GM18858 (cell line): Measurements from ENCODE around the gene STEAP1B.
"Not testable (repeated sequence)": the region's sequence is repeated elsewhere in the genome, so short reads cannot be mapped to it uniquely, and the experiment has no call there.

Experiments used
- ATAC-seq: cut with Tn5 transposase; IDR thresholded peaks from one replicate; pipeline ENCODE4 v1.9.1; 2021; ENCODE audit not compliant: unreplicated experiment

STEAP1B gene

GRCh38 chr7:22499888-22500689, at the start of gene STEAP1B:
Gene STEAP1B, minus strand, starts transcription at chr7:22500188. Its CDS starts 5,333 bp downstream, at chr7:22494855.
- peak; percentile 91 for ATAC-seq

GRCh38 chr7:22549051-22549450, 49.1 kb upstream of the STEAP1B start:
- no peak for ATAC-seq

- no peak for ATAC-seq
Measured at GRCh38 chr7:22548313-22548712, 48.3 kb upstream of the STEAP1B start.

GRCh38 chr7:22546769-22547168, 46.8 kb upstream of the STEAP1B start:
- no peak for ATAC-seq

GRCh38 chr7:22545529-22545928, 45.5 kb upstream of the STEAP1B start:
- ATAC-seq: no peak

GRCh38 chr7:22544245-22544644, 44.3 kb upstream of the STEAP1B start:
- ATAC-seq: no peak

- no peak for ATAC-seq
Measured at GRCh38 chr7:22543169-22543568, 43.2 kb upstream of the STEAP1B start.

- no peak for ATAC-seq
Measured at GRCh38 chr7:22542669-22543068, 42.7 kb upstream of the STEAP1B start.

GRCh38 chr7:22542254-22542653, 42.3 kb upstream of the STEAP1B start:
- ATAC-seq: no peak

- no peak for ATAC-seq
Measured at GRCh38 chr7:22541789-22542188, 41.8 kb upstream of the STEAP1B start.

- ATAC-seq: not testable (repeated sequence)
Measured at GRCh38 chr7:22528537-22528936, 28.5 kb upstream of the STEAP1B start.

- not testable (repeated sequence) for ATAC-seq
Measured at GRCh38 chr7:22524353-22524947, 24.5 kb upstream of the STEAP1B start.

- not testable (repeated sequence) for ATAC-seq
Measured at GRCh38 chr7:22523478-22524352, 23.7 kb upstream of the STEAP1B start.

- ATAC-seq: not testable (repeated sequence)
Measured at GRCh38 chr7:22519560-22519959, 19.6 kb upstream of the STEAP1B start.

GRCh38 chr7:22516950-22517349, 17.0 kb upstream of the STEAP1B start:
- not testable (repeated sequence) for ATAC-seq

- not testable (repeated sequence) for ATAC-seq
Measured at GRCh38 chr7:22514963-22515362, 15.0 kb upstream of the STEAP1B start.

- not testable (repeated sequence) for ATAC-seq
Measured at GRCh38 chr7:22507320-22507719, 7.3 kb upstream of the STEAP1B start.

GRCh38 chr7:22506316-22507020, 6.5 kb upstream of the STEAP1B start:
- ATAC-seq: not testable (repeated sequence)

GRCh38 chr7:22504519-22504918, 4.5 kb upstream of the STEAP1B start:
- not testable (repeated sequence) for ATAC-seq

GRCh38 chr7:22502104-22502503, 2.1 kb upstream of the STEAP1B start:
- not testable (repeated sequence) for ATAC-seq

- ATAC-seq: not testable (repeated sequence)
Measured at GRCh38 chr7:22501336-22501735, 1.3 kb upstream of the STEAP1B start.
